ENCODE results near the gene NDUFS6. TPM values are rescaled to one million over a fixed set of nuclear protein-coding genes. Genes with fewer than 3 reads are reported as not detected.

Gene NDUFS6
- total RNA-seq, 4 donors from 2014 or later: 36.1 to 72.7 (median 57.3) TPM

GRCh38 chr5:1799110-1799601 is 2.1 kb upstream of the NDUFS6 start:
- TF ChIP-seq CTCF (IDR thresholded peaks at IDR 0.05) (no peak), POLR2A (IDR thresholded peaks at IDR 0.05) (no peak)
- Histone ChIP-seq H3K9me3 (no peaks in the 10 kb centered on the region), H3K27ac (peak overlapping the region; percentile 91 to 93 (median 92)), H3K27me3 (no peaks in the 10 kb centered on the region), H3K36me3 (peaks cover 7 to 46% (median 21%) of the 10 kb centered on the region in 3 donors), H3K4me1 (peaks cover 9 to 73% (median 14%) of the 10 kb centered on the region in 3 donors), H3K4me3 (peak overlapping the region; percentile 90 to 97 (median 94))
- intact Hi-C loops (cut with DNase I): no loop called here
- WGBS, 2 donors: 0% methylated on average over 4 to 11 of the region's 35 CpGs
- DNase-seq: no peak

GRCh38 chr5:1799602-1800471 is 1.4 kb upstream of the NDUFS6 start, which contains the start of gene MRPL36:
Gene MRPL36 (minus strand): TSS chr5:1799837. CDS start chr5:1798935, 902 bp downstream.
- intact Hi-C loops (cut with DNase I): no loop called here
- peak; percentile 72 for DNase-seq
- H3K9me3 ChIP-seq: no peaks in the 10 kb centered on the region
- peaks cover 9 to 68% (median 14%) of the 10 kb centered on the region in 3 donors for H3K4me1 ChIP-seq
- WGBS, 2 donors: 0 to 3% methylated on average over 32 to 33 of the region's 68 CpGs
- peaks cover 8 to 53% (median 28%) of the 10 kb centered on the region in 3 donors for H3K36me3 ChIP-seq
- peak within 1 kb of the TSS; percentile 91 to 93 (median 92) for H3K27ac ChIP-seq
- H3K4me3 ChIP-seq: peak within 1 kb of the TSS; percentile 90 to 97 (median 94)
- H3K27me3 ChIP-seq: no peaks in the 10 kb centered on the region
- TF ChIP-seq POLR2A (IDR thresholded peaks at IDR 0.05) (peak in 3 of 4 donors; percentile 77 to 94 (median 85)), CTCF (IDR thresholded peaks at IDR 0.05) (peak in 1 of 6 experiments; percentile 13)

- intact Hi-C loops (cut with DNase I): no loop called here
- WGBS, 2 donors: 2 to 4% methylated on average over 21 to 27 of the region's 28 CpGs
- H3K27ac ChIP-seq: peak overlapping the region; percentile 91 to 93 (median 92)
- H3K27me3 ChIP-seq: no peaks in the 10 kb centered on the region
- TF ChIP-seq POLR2A (IDR thresholded peaks at IDR 0.05) (no peak), CTCF (IDR thresholded peaks at IDR 0.05) (no peak)
- peaks cover 8 to 61% (median 34%) of the 10 kb centered on the region in 3 donors for H3K36me3 ChIP-seq
- H3K4me1 ChIP-seq: peaks cover 9 to 66% (median 14%) of the 10 kb centered on the region in 3 donors
- no peak for DNase-seq
- peak overlapping the region; percentile 90 to 97 (median 94) for H3K4me3 ChIP-seq
- no peaks in the 10 kb centered on the region for H3K9me3 ChIP-seq
These were observed 560 bp upstream of the NDUFS6 start for GRCh38 chr5:1800472-1801221.

GRCh38 chr5:1801967-1802295 is 724 bp downstream of the NDUFS6 start:
- peak overlapping the region; percentile 91 to 93 (median 92) for H3K27ac ChIP-seq
- intact Hi-C loops (cut with DNase I): no loop called here
- peak overlapping the region; percentile 90 to 97 (median 94) for H3K4me3 ChIP-seq
- no peak for DNase-seq
- H3K27me3 ChIP-seq: no peaks in the 10 kb centered on the region
- no peak for TF ChIP-seq POLR2A (IDR thresholded peaks at IDR 0.05)
- no peak for TF ChIP-seq CTCF (IDR thresholded peaks at IDR 0.05)
- H3K9me3 ChIP-seq: no peaks in the 10 kb centered on the region
- peaks cover 10 to 63% (median 42%) of the 10 kb centered on the region in 3 donors for H3K36me3 ChIP-seq
- 9 to 12% methylated on average over 7 of the region's 7 CpGs for WGBS, 2 donors
- H3K4me1 ChIP-seq: peaks cover 9 to 60% (median 14%) of the 10 kb centered on the region in 3 donors
